Endothelial cell of umbilical vein (primary cell): ENCODE results near the gene LGR4. TPM values are rescaled to one million over a fixed set of nuclear protein-coding genes. Genes with fewer than 3 reads are reported as not detected.

Experiments used
- BruUV-seq: library from RNA; stranded (reverse); fragments of 400-500 nt; replicated peaks from 2 replicates; lab custom pipeline; 2021; lab: Mats Ljungman, UMichigan
- CTCF ChIA-PET: fragments of 300-600, 350-600 bp; sonication (Branson Sonifier 250); formaldehyde crosslinking; loops from one replicate; lab custom pipeline; 2021; ENCODE audit warnings: antibody characterized with exemption, inconsistent platforms; lab: Charles Lee
- POLR2A ChIA-PET: fragments of 300-600, 350-600 bp; sonication (Branson Sonifier 250); formaldehyde crosslinking; loops from one replicate; lab custom pipeline; 2021; ENCODE audit warnings: antibody characterized with exemption, inconsistent platforms; lab: Charles Lee
- DNase-seq: peaks from one replicate; pipeline ENCODE4 v3.0.0-alpha.2; 2011; ENCODE audit warnings: low read depth, low spot score
- FAIRE-seq: peaks from 2 replicates; lab custom pipeline; 2011; peaks lifted over from hg19 to GRCh38; lab: Jason Lieb, UNC
- H2AFZ ChIP-seq: 2 replicates; pipeline ENCODE4 v1.6.0; 2012; ENCODE audit warnings: low read depth, low read length, control low read depth, inconsistent platforms
- H3K27ac ChIP-seq: 2 replicates; pipeline ENCODE4 v1.5.1; 2011; ENCODE audit warnings: low read depth, mild to moderate bottlenecking, control low read depth, low read length, moderate library complexity; ENCODE audit not compliant: insufficient read depth
- H3K27me3 ChIP-seq, 2 experiments: 2 replicates each; pipeline versions ENCODE4 v1.6.0 to v1.6.1; 2011; ENCODE audit warnings: low read length in 2 of 2, mixed read lengths in 1 of 2; ENCODE audit not compliant: control insufficient read depth in 2 of 2, insufficient read depth in 2 of 2
- H3K36me3 ChIP-seq, 2 experiments: 2 replicates in 1 of 2; 3 replicates in 1 of 2; pipeline ENCODE4 v1.5.1; 2011; ENCODE audit warnings: low read length in 2 of 2, mild to moderate bottlenecking in 1 of 2, moderate library complexity in 1 of 2; ENCODE audit not compliant: control insufficient read depth in 2 of 2, insufficient read depth in 2 of 2; ENCODE audit errors: extremely low read depth in 1 of 2
- H3K4me1 ChIP-seq: 3 replicates; pipeline ENCODE4 v1.5.1; 2011; ENCODE audit warnings: mild to moderate bottlenecking, low read length; ENCODE audit not compliant: control insufficient read depth, insufficient read depth; ENCODE audit errors: extremely low read depth
- H3K4me2 ChIP-seq: 2 replicates; pipeline ENCODE4 v1.6.1; 2011; ENCODE audit warnings: low read length, control low read depth, mixed read lengths; ENCODE audit not compliant: insufficient read depth
- H3K4me3 ChIP-seq, 3 experiments: fragments of 200-600 bp in 1 of 3; sonication (generic), shearing (Covaris generic) in 1 of 3; replicated peaks in 1 of 3; 2 replicates each; pipeline ENCODE4 v1.5.1; 2011 to 2016; ENCODE audit warnings: control low read depth in 3 of 3, low read length in 3 of 3, mild to moderate bottlenecking in 2 of 3, inconsistent platforms in 1 of 3, low read depth in 1 of 3, moderate library complexity in 1 of 3; ENCODE audit not compliant: insufficient read depth in 1 of 3
- H3K79me2 ChIP-seq: 2 replicates; pipeline ENCODE4 v1.6.0; 2012; ENCODE audit warnings: low read length, inconsistent platforms; ENCODE audit not compliant: control insufficient read depth, insufficient read depth
- H3K9ac ChIP-seq: replicated peaks from 2 replicates; pipeline ENCODE3; 2011; ENCODE audit warnings: low read length, control low read depth; ENCODE audit not compliant: insufficient read depth; ENCODE audit errors: extremely low read depth
- H3K9me1 ChIP-seq: replicated peaks from 3 replicates; pipeline ENCODE4 v1.6.0; 2011; ENCODE audit warnings: mild to moderate bottlenecking, low read length; ENCODE audit not compliant: control insufficient read depth, insufficient read depth; ENCODE audit errors: extremely low read depth
- H3K9me3 ChIP-seq: replicated peaks from 2 replicates; pipeline ENCODE4 v1.5.1; 2012; ENCODE audit warnings: low read length, inconsistent platforms; ENCODE audit not compliant: control insufficient read depth, insufficient read depth
- H4K20me1 ChIP-seq: replicated peaks from 2 replicates; pipeline ENCODE3; 2011; ENCODE audit warnings: mild to moderate bottlenecking, low read length; ENCODE audit not compliant: control insufficient read depth, insufficient read depth; ENCODE audit errors: extremely low read depth
- EZH2 ChIP-seq: IDR thresholded peaks from 2 replicates; pipeline ENCODE4 v1.6.1; 2012; ENCODE audit warnings: borderline replicate concordance, low read depth, mild to moderate bottlenecking, moderate library complexity, low read length, inconsistent platforms; ENCODE audit not compliant: severe bottlenecking
- FOS ChIP-seq: IDR thresholded peaks from 2 replicates; pipeline ENCODE4 v1.6.1; 2011; ENCODE audit warnings: mild to moderate bottlenecking, low read length, moderate library complexity, borderline replicate concordance; ENCODE audit not compliant: insufficient read depth
- GATA2 ChIP-seq: IDR thresholded peaks from 2 replicates; pipeline ENCODE4 v1.7.0; 2011; ENCODE audit warnings: low read depth, mild to moderate bottlenecking, moderate library complexity, mixed read lengths, low read length; ENCODE audit not compliant: insufficient read length, insufficient read depth
- JUN ChIP-seq: IDR thresholded peaks from 2 replicates; pipeline ENCODE4 v1.6.1; 2011; ENCODE audit warnings: borderline replicate concordance, low read depth; ENCODE audit not compliant: insufficient read length, insufficient read depth
- MYC ChIP-seq: IDR thresholded peaks from one replicate; pipeline ENCODE4 v1.6.1; 2011; ENCODE audit warnings: mild to moderate bottlenecking, low read depth, low read length
- POLR2A ChIP-seq: IDR thresholded peaks from 2 replicates; pipeline ENCODE4 v1.6.1; 2012; ENCODE audit warnings: low read depth, mild to moderate bottlenecking, control low read depth, low read length
- POLR2AphosphoS5 ChIP-seq: IDR thresholded peaks from 2 replicates; pipeline ENCODE4 v1.6.1; 2012; ENCODE audit warnings: low read depth, mild to moderate bottlenecking, control low read depth, low read length, moderate library complexity; ENCODE audit not compliant: insufficient read depth
- dilution Hi-C: fragments of 300-500 bp; cut with MboI; formaldehyde crosslinking; loops from one replicate; pipeline ENCODE4 v1.15.0; 2019; ENCODE audit warnings: low sequenced_read_pairs; ENCODE audit not compliant: extremely low pct_ligation_motif_present
- intact Hi-C: fragments of 100-400 bp; cut with micrococcal nuclease; formaldehyde crosslinking; loops from one replicate; pipeline ENCODE4 v1.10.0; 2022
- polyA plus RNA-seq, 4 experiments: library from polyadenylated mRNA; depleted of rRNA in 3 of 4; stranded (reverse) in 3 of 4; unstranded in 1 of 4; fragments of >200 nt; gene quantifications; 2 replicates each; pipeline versions ENCODE4 v1.2.1 to v1.2.3, GENCODE V29; 2011 to 2012; ENCODE audit warnings: missing spikeins in 1 of 4
- total RNA-seq: library from RNA; stranded (reverse); gene quantifications from 2 replicates; pipeline ENCODE4 v1.2.3, GENCODE V29; 2021
- TF ChIP-seq, protein P1 (sequence below), 2 donors: IDR thresholded peaks; 1 replicate in 1 of 2; 2 replicates in 1 of 2; pipeline ENCODE4 v1.5.1; 2011; ENCODE audit warnings: low read length in 2 of 2, mild to moderate bottlenecking in 2 of 2, moderate library complexity in 2 of 2, control low read depth in 1 of 2, inconsistent platforms in 1 of 2, low read depth in 1 of 2; ENCODE audit not compliant: insufficient read depth in 1 of 2; ENCODE audit errors: extremely low read depth in 1 of 2
- TF ChIP-seq, protein P2 (sequence below): IDR thresholded peaks from 2 replicates; pipeline ENCODE4 v1.6.1; 2011; ENCODE audit not compliant: insufficient read depth, insufficient read length

LGR4 gene
- total and polyA plus RNA-seq, 2 donors (not counting 3 experiments of a cell fraction or from before 2014, with no cell fraction given) = 1.3 to 3.1 TPM

DNA sequence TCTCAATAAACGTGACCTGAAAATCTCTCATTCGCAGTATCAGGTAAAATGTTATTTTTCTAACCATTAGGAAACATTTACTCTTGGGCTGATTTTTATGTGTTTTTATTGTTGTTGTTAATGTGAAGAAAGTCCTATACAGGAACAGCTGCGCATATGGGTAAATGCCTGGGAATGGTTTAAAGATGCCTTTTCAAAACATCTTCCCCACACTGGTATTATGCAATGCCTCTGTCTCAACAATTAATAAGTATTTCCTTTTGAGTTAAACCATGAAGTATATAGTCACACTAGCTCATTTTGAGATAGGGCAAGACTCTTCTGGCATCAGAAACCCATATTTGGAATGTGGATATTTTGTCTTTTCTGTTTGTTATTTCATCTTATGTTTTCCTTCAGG, 47.6 kb upstream of the LGR4 start:
- intact Hi-C loops (no loop called here), dilution Hi-C loops (no loop called here)
- no peak overlapping the region for H3K27ac ChIP-seq
- no peaks in the 10 kb centered on the region for H3K79me2 ChIP-seq
- no peak overlapping the region for H3K9ac ChIP-seq
- H3K36me3 ChIP-seq = no peaks in the 10 kb centered on the region
- no peak for TF ChIP-seq GATA2
- TF ChIP-seq MYC = no peak
- no peak for TF ChIP-seq JUN
- TF ChIP-seq, protein P1, sequence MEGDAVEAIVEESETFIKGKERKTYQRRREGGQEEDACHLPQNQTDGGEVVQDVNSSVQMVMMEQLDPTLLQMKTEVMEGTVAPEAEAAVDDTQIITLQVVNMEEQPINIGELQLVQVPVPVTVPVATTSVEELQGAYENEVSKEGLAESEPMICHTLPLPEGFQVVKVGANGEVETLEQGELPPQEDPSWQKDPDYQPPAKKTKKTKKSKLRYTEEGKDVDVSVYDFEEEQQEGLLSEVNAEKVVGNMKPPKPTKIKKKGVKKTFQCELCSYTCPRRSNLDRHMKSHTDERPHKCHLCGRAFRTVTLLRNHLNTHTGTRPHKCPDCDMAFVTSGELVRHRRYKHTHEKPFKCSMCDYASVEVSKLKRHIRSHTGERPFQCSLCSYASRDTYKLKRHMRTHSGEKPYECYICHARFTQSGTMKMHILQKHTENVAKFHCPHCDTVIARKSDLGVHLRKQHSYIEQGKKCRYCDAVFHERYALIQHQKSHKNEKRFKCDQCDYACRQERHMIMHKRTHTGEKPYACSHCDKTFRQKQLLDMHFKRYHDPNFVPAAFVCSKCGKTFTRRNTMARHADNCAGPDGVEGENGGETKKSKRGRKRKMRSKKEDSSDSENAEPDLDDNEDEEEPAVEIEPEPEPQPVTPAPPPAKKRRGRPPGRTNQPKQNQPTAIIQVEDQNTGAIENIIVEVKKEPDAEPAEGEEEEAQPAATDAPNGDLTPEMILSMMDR (IDR thresholded peaks at IDR 0.05; ENCODE audit: extremely low read depth in 1 of 2, insufficient read depth in 1 of 2, low read depth in 1 of 2, low read length in 2 of 2) = no peak
- TF ChIP-seq, protein P2, sequence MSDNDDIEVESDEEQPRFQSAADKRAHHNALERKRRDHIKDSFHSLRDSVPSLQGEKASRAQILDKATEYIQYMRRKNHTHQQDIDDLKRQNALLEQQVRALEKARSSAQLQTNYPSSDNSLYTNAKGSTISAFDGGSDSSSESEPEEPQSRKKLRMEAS = no peak
- no peak for TF ChIP-seq POLR2A
- TF ChIP-seq EZH2 = no peak
- no peak for TF ChIP-seq POLR2AphosphoS5
- no peak for TF ChIP-seq FOS
- no peaks in the 10 kb centered on the region for H3K4me1 ChIP-seq
- CTCF ChIA-PET = no interaction called here
- H3K27me3 ChIP-seq = peaks cover 0 to 4% of the 10 kb centered on the region in 2 experiments
- H3K4me3 ChIP-seq = no peak overlapping the region
- DNase-seq (no peak), FAIRE-seq (no peak)
- POLR2A ChIA-PET = no interaction called here
- H3K9me1 ChIP-seq = no peaks in the 10 kb centered on the region
- no peak overlapping the region for H2AFZ ChIP-seq
- H4K20me1 ChIP-seq = no peaks in the 10 kb centered on the region
- no peaks in the 10 kb centered on the region for H3K9me3 ChIP-seq
- no TSS peak for BruUV-seq
- H3K4me2 ChIP-seq = no peak overlapping the region
